ENCODE results near the gene GRIN2C.
"Not testable (repeated sequence)": the region's sequence is repeated elsewhere in the genome, so short reads cannot be mapped to it uniquely, and the experiment has no call there.

Gene GRIN2C

DNA sequence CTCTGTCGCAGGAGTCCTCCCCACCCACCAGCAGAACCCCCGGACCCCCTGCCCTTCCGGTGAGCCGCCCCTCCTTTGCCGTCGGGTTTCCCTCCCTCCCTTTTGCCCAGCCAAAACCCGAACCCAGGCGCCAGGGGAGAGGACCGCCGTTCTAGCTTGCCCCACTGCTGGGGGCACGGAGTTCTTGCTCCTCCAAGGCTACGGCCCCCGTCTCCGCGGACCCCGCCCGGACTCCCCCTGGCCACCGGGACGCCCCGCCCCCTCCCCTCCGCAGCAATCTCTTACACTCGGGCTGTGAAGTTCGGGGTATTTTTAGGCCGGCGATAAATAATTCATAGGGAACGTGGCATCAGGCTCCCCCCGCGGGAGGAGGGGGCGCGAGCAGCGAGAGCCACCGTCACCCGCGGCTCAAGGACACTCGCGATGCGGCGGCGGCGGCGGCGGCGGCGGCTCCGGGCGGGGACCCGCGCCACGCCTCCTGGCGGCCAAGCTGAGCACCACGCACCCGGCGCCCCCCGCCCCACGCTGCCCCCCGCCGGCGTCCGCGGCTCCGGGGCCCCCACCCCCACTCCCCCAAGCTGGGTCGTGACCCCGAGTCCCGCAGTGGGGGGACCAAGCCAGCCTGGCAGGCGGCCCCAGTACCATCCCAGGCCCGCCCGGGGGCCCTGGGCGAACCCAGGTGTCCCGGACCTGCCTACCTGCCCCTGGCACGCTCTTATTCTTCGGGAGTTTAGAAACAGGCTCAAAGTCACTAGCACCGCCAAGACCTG lies at the start of gene GRIN2C:
Gene GRIN2C, minus strand, starts transcription at position 427 of the 770 bp plus-strand sequence. CDS start 4,793 bp downstream, outside the sequence.
- peak; percentile 53 for DNase-seq (ENCODE audit: extremely low spot score)
- POLR2A ChIA-PET: no interaction called here
- CTCF ChIA-PET: interaction anchor here (1.3 to 12.9 kb wide), 8 partner anchors 9 to 114 kb away, joined by 4 to 248 read pairs (median 8); partner anchors contain the start of gene FDXR
- TF ChIP-seq, protein P1, sequence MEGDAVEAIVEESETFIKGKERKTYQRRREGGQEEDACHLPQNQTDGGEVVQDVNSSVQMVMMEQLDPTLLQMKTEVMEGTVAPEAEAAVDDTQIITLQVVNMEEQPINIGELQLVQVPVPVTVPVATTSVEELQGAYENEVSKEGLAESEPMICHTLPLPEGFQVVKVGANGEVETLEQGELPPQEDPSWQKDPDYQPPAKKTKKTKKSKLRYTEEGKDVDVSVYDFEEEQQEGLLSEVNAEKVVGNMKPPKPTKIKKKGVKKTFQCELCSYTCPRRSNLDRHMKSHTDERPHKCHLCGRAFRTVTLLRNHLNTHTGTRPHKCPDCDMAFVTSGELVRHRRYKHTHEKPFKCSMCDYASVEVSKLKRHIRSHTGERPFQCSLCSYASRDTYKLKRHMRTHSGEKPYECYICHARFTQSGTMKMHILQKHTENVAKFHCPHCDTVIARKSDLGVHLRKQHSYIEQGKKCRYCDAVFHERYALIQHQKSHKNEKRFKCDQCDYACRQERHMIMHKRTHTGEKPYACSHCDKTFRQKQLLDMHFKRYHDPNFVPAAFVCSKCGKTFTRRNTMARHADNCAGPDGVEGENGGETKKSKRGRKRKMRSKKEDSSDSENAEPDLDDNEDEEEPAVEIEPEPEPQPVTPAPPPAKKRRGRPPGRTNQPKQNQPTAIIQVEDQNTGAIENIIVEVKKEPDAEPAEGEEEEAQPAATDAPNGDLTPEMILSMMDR (IDR thresholded peaks at IDR 0.05; ENCODE audit: control extremely low read depth, extremely low read depth, low read depth, missing control alignments): peak; percentile 16

GRCh38 chr17:74909097-74909496 lies 49.4 kb upstream of the GRIN2C start:
- CTCF ChIA-PET; POLR2A ChIA-PET; DNase-seq (ENCODE audit: extremely low spot score): not testable (repeated sequence)

- no peak for DNase-seq (ENCODE audit: extremely low spot score)
- ChIA-PET POLR2A (no interaction called here), CTCF (interaction anchor here (1.1 to 1.7 kb wide), 3 partner anchors 50 to 55 kb away, joined by 5 read pairs; no protein-coding TSS in a partner anchor)
- TF ChIP-seq, protein P1 (IDR thresholded peaks at IDR 0.05; ENCODE audit: control extremely low read depth, extremely low read depth, low read depth, missing control alignments): no peak
Observed at GRCh38 chr17:74907012-74907411, 47.3 kb upstream of the GRIN2C start.

- POLR2A ChIA-PET; DNase-seq (ENCODE audit: extremely low spot score): not testable (repeated sequence)
- CTCF ChIA-PET: interaction anchor here (1.1 to 1.7 kb wide), 4 partner anchors 10 to 56 kb away, joined by 5 to 6 read pairs (median 5); no protein-coding TSS in a partner anchor
Observed at GRCh38 chr17:74906214-74906793, 46.6 kb upstream of the GRIN2C start.

DNA sequence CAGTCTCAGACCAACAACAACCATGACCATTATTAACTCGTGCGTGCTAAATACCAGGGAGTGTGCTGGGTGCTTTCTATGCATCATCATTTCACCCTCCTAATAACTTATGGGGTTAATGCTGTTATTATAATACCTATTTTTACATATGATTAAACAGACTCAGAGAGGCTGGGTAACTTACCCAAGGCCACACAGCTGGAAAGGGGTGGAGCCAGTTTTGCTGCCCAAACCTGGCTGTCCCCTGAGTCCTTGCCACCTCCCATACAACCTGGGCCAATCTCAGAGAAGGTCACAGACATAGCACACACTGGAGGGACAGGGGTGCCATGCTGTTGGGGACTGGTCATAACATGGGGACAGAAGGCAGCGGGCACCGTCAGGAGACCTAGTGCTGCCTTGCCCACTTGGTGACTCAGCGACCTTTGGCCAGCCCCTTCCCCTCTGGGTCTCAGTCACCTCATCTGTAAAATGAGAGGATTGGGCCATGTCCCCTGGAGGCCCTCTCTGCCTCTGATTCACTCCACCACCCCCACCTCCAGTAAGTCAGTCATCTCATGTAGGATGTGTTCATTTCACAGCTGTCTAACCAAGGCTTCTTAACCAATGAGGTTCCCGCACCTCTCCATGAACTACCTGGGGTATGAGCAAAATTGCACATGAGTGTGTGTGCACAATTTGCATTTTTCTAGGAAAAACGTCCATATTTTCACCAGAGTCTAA lies 45.2 kb upstream of the GRIN2C start:
- POLR2A ChIA-PET: no interaction called here
- TF ChIP-seq, protein P1 (IDR thresholded peaks at IDR 0.05; ENCODE audit: control extremely low read depth, extremely low read depth, low read depth, missing control alignments): no peak
- no peak for DNase-seq (ENCODE audit: extremely low spot score)
- CTCF ChIA-PET: interaction anchor here (1.3 kb wide), 1 partner anchor 9 kb away, joined by 4 read pairs; no protein-coding TSS in a partner anchor

GRCh38 chr17:74903671-74904070 lies 44.0 kb upstream of the GRIN2C start:
- CTCF ChIA-PET: interaction anchor here (1.0 to 1.1 kb wide), 2 partner anchors 20 to 35 kb away, joined by 3 read pairs; partner anchors contain the start of gene OTOP2

DNA sequence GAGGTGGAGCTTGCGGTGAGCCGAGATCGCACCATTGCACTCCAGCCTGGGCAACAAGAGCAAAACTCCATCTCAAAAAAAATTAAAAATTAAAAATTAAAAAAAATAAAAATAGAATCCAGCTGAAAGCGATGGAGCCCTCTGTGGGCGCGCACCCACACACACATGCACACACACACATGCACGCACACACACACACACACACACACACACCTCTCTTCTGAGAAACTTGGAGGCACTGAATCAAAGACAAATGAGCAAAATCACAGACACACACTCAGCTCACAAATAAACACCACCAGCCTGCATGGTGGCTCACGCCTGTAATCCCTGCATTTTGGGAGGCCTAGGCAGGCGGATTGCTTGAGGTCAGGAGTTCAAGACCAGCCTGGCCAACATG lies 43.3 kb upstream of the GRIN2C start:
- TF ChIP-seq, protein P1 (IDR thresholded peaks at IDR 0.05; ENCODE audit: control extremely low read depth, extremely low read depth, low read depth, missing control alignments): no peak
- ChIA-PET CTCF (interaction anchor here (1.0 to 1.1 kb wide), 2 partner anchors 21 to 35 kb away, joined by 3 read pairs; partner anchors contain the start of gene OTOP2), POLR2A (no interaction called here)
- DNase-seq (ENCODE audit: extremely low spot score): no peak

More at GRCh38 chr17:74903671-74904070, 44.0 kb upstream of the GRIN2C start:
- POLR2A ChIA-PET: no interaction called here
- TF ChIP-seq, protein P1 (IDR thresholded peaks at IDR 0.05; ENCODE audit: control extremely low read depth, extremely low read depth, low read depth, missing control alignments): no peak
- no peak for DNase-seq (ENCODE audit: extremely low spot score)
